GM10266 (cell line): ENCODE measurements around the gene ADGRB2.

Source experiments
- DNase-seq: peaks from one replicate; pipeline ENCODE4 v3.0.0; 2012; ENCODE audit errors: extremely low spot score
- CTCF ChIP-seq: IDR thresholded peaks from 2 replicates; pipeline ENCODE4 v1.5.1; 2012; ENCODE audit warnings: mild to moderate bottlenecking, low read depth; ENCODE audit not compliant: control insufficient read depth, insufficient read depth; ENCODE audit errors: missing control alignments

Gene ADGRB2

GRCh38 chr1:31775210-31775999 lies 11.3 kb upstream of the ADGRB2 start:
- DNase-seq, result no peak
- no peak for TF ChIP-seq CTCF

GRCh38 chr1:31774495-31774894 lies 10.4 kb upstream of the ADGRB2 start:
- TF ChIP-seq CTCF, result no peak
- no peak for DNase-seq

- TF ChIP-seq CTCF, result no peak
- no peak for DNase-seq
Measured at GRCh38 chr1:31773861-31774260, 9.7 kb upstream of the ADGRB2 start.

GRCh38 chr1:31772669-31773248 lies 8.6 kb upstream of the ADGRB2 start:
- TF ChIP-seq CTCF, result no peak
- no peak for DNase-seq

GRCh38 chr1:31771891-31772668 lies 7.9 kb upstream of the ADGRB2 start:
- TF ChIP-seq CTCF, result no peak
- no peak for DNase-seq

GRCh38 chr1:31769720-31770390 lies 5.7 kb upstream of the ADGRB2 start:
- TF ChIP-seq CTCF, result no peak
- no peak for DNase-seq
